IMR-90 (cell line): ENCODE measurements around the gene GRN. TPM values are rescaled to one million over a fixed set of nuclear protein-coding genes. Genes with fewer than 3 reads are reported as not detected.

Experiments used
- ATAC-seq: fragments of 200-7000 bp; cut with Tn5 transposase; 2 replicates; pipeline ENCODE4 v1.9.1; 2020; ENCODE audit warnings: low read depth, mild to moderate bottlenecking, moderate library complexity
- BruUV-seq: library from RNA; stranded (reverse); fragments of 400-500 nt; replicated peaks from 2 replicates; lab custom pipeline; 2021; lab: Mats Ljungman, UMichigan
- CTCF ChIA-PET: fragments of 300-600 bp; formaldehyde crosslinking; extraction: SDS; loops from one replicate; lab custom pipeline; 2021; ENCODE audit warnings: antibody characterized with exemption; lab: Yijun Ruan, JAX
- POLR2A ChIA-PET: fragments of 300-600 bp; sonication (Branson Sonifier 250); formaldehyde crosslinking; loops from one replicate; lab custom pipeline; 2022; ENCODE audit warnings: antibody characterized with exemption; ENCODE audit not compliant: unreplicated experiment; lab: Charles Lee
- DNase-seq: peaks from one replicate; pipeline ENCODE4 v3.0.0; 2013
- H2AFZ ChIP-seq: replicated peaks from 2 replicates; pipeline ENCODE3; 2013; ENCODE audit warnings: low read length, mild to moderate bottlenecking; ENCODE audit not compliant: poor library complexity
- H2AK5ac ChIP-seq: 2 replicates; pipeline ENCODE4 v1.6.1; 2013; ENCODE audit warnings: low read depth, low read length, inconsistent platforms
- H2AK9ac ChIP-seq: replicated peaks from 2 replicates; pipeline ENCODE3; 2013; ENCODE audit warnings: mild to moderate bottlenecking, low read depth, low read length, moderate library complexity; ENCODE audit not compliant: poor library complexity
- H2BK120ac ChIP-seq: 2 replicates; pipeline ENCODE4 v1.6.1; 2013; ENCODE audit warnings: low read depth, low read length, inconsistent platforms
- H2BK15ac ChIP-seq: 3 replicates; pipeline ENCODE4 v1.6.1; 2013; ENCODE audit warnings: low read depth, low read length, inconsistent platforms
- H2BK20ac ChIP-seq: 2 replicates; pipeline ENCODE4 v1.6.1; 2013; ENCODE audit warnings: low read depth, mild to moderate bottlenecking, inconsistent platforms, low read length, moderate library complexity
- H2BK5ac ChIP-seq: 2 replicates; pipeline ENCODE4 v1.6.1; 2013; ENCODE audit warnings: mild to moderate bottlenecking, low read depth, low read length, inconsistent platforms; ENCODE audit not compliant: poor library complexity, severe bottlenecking
- H3K14ac ChIP-seq: replicated peaks from 2 replicates; pipeline ENCODE4 v1.6.1; 2013; ENCODE audit warnings: low read depth, low read length, inconsistent platforms
- H3K18ac ChIP-seq: 2 replicates; pipeline ENCODE4 v1.6.1; 2013; ENCODE audit warnings: low read depth, low read length, control low read depth
- H3K23ac ChIP-seq: 2 replicates; pipeline ENCODE4 v1.6.1; 2013; ENCODE audit warnings: low read depth, low read length, inconsistent platforms
- H3K27ac ChIP-seq: 2 replicates; pipeline ENCODE4 v1.5.1; 2013; ENCODE audit warnings: mild to moderate bottlenecking, control low read depth, low read length; ENCODE audit not compliant: insufficient read depth
- H3K27me3 ChIP-seq: 2 replicates; pipeline ENCODE4 v1.6.1; 2013; ENCODE audit warnings: low read length; ENCODE audit not compliant: control insufficient read depth, insufficient read depth
- H3K36me3 ChIP-seq: 2 replicates; pipeline ENCODE4 v1.6.1; 2013; ENCODE audit warnings: low read length, mixed read lengths; ENCODE audit not compliant: control insufficient read depth, insufficient read depth
- H3K4ac ChIP-seq: 2 replicates; pipeline ENCODE4 v1.6.1; 2013; ENCODE audit warnings: low read depth, low read length, inconsistent platforms
- H3K4me1 ChIP-seq: 2 replicates; pipeline ENCODE4 v1.6.1; 2013; ENCODE audit warnings: low read length, mixed read lengths; ENCODE audit not compliant: control insufficient read depth, insufficient read depth
- H3K4me2 ChIP-seq: 2 replicates; pipeline ENCODE4 v1.6.1; 2013; ENCODE audit warnings: low read depth, mild to moderate bottlenecking, control low read depth, low read length, moderate library complexity
- H3K4me3 ChIP-seq: 2 replicates; pipeline ENCODE4 v1.5.1; 2013; ENCODE audit warnings: low read depth, mild to moderate bottlenecking, control low read depth, low read length, moderate library complexity; ENCODE audit not compliant: insufficient read depth
- H3K56ac ChIP-seq: 2 replicates; pipeline ENCODE4 v1.6.1; 2013; ENCODE audit warnings: low read length, inconsistent platforms; ENCODE audit not compliant: insufficient read depth; ENCODE audit errors: extremely low read depth
- H3K79me1 ChIP-seq, 2 experiments: 2 replicates each; pipeline ENCODE4 v1.6.1; 2013; ENCODE audit warnings: low read length in 2 of 2, inconsistent platforms in 1 of 2, low read depth in 1 of 2
- H3K9ac ChIP-seq: 2 replicates; pipeline ENCODE4 v1.6.1; 2013; ENCODE audit warnings: low read depth, low read length, control low read depth
- H3K9me1 ChIP-seq: 2 replicates; pipeline ENCODE4 v1.6.1; 2013; ENCODE audit warnings: low read length, inconsistent platforms; ENCODE audit not compliant: insufficient read depth
- H3K9me3 ChIP-seq: 2 replicates; pipeline ENCODE4 v1.6.1; 2013; ENCODE audit warnings: low read length; ENCODE audit not compliant: control insufficient read depth, insufficient read depth
- H4K20me1 ChIP-seq: 2 replicates; pipeline ENCODE4 v1.6.1; 2013; ENCODE audit warnings: low read length, inconsistent platforms; ENCODE audit not compliant: insufficient read depth
- H4K5ac ChIP-seq: 2 replicates; pipeline ENCODE4 v1.6.1; 2013; ENCODE audit warnings: mild to moderate bottlenecking, low read depth, low read length, control low read depth
- H4K8ac ChIP-seq, 2 experiments: 2 replicates each; pipeline ENCODE4 v1.6.1; 2013; ENCODE audit warnings: low read depth in 2 of 2, low read length in 2 of 2, control low read depth in 1 of 2, inconsistent platforms in 1 of 2
- H4K91ac ChIP-seq: 2 replicates; pipeline ENCODE4 v1.6.1; 2013; ENCODE audit warnings: low read depth, low read length, inconsistent platforms; ENCODE audit not compliant: insufficient read depth
- BHLHE40 ChIP-seq: fragments of 150-350 bp; IDR thresholded peaks from 2 replicates; pipeline ENCODE4 v1.6.1; 2016; ENCODE audit warnings: mild to moderate bottlenecking, low read depth, low read length
- CEBPB ChIP-seq: IDR thresholded peaks from 2 replicates; pipeline ENCODE4 v1.6.1; 2012; ENCODE audit warnings: low read depth, low read length, improper control_type of control experiment
- CHD1 ChIP-seq: IDR thresholded peaks from 2 replicates; pipeline ENCODE4 v1.6.1; 2012; ENCODE audit warnings: low read depth, low read length, improper control_type of control experiment
- FOS ChIP-seq: fragments of 150-350 bp; IDR thresholded peaks from 2 replicates; pipeline ENCODE4 v1.6.1; 2016; ENCODE audit warnings: low read depth, low read length
- MAFK ChIP-seq: IDR thresholded peaks from 2 replicates; pipeline ENCODE4 v1.6.1; 2012; ENCODE audit warnings: low read depth, low read length, improper control_type of control experiment
- MAZ ChIP-seq: IDR thresholded peaks from 2 replicates; pipeline ENCODE4 v1.6.1; 2012; ENCODE audit warnings: low read depth, mild to moderate bottlenecking, low read length, improper control_type of control experiment, moderate library complexity, borderline replicate concordance
- MXI1 ChIP-seq: IDR thresholded peaks from 2 replicates; pipeline ENCODE4 v1.6.1; 2012; ENCODE audit warnings: low read depth, mild to moderate bottlenecking, low read length, moderate library complexity, borderline replicate concordance
- POLR2A ChIP-seq: IDR thresholded peaks from 2 replicates; pipeline ENCODE4 v1.6.1; 2012; ENCODE audit warnings: mild to moderate bottlenecking, low read depth, low read length
- RAD21 ChIP-seq: IDR thresholded peaks from 2 replicates; pipeline ENCODE4 v1.6.1; 2012; ENCODE audit warnings: low read length, improper control_type of control experiment
- RFX5 ChIP-seq: IDR thresholded peaks from 2 replicates; pipeline ENCODE4 v1.8.0; 2012; ENCODE audit warnings: low read depth, mild to moderate bottlenecking, low read length, moderate library complexity
- SMC3 ChIP-seq: fragments of 150-350 bp; IDR thresholded peaks from 2 replicates; pipeline ENCODE4 v1.6.1; 2016; ENCODE audit warnings: low read depth, mild to moderate bottlenecking, antibody characterized with exemption, low read length, moderate library complexity
- WGBS, 2 experiments: methylation state at CpG; one replicate each; pipeline versions ENCODE4 v1.1.5 to v1.1.7; 2013; ENCODE audit warnings: missing lambda C conversion rate in 2 of 2; ENCODE audit not compliant: insufficient read length in 1 of 2; ENCODE audit errors: extremely low coverage in 2 of 2; 5-methylcytosine and 5-hydroxymethylcytosine counted together
- dilution Hi-C: fragments of 300-500 bp; cut with HindIII; formaldehyde crosslinking; loops from one replicate; pipeline ENCODE4 v1.14.3; 2018; ENCODE audit warnings: low sequenced_read_pairs; ENCODE audit not compliant: unreplicated experiment
- in situ Hi-C: fragments of 300-500 bp; cut with MboI; formaldehyde crosslinking; loops from 3 replicates; pipeline ENCODE4 v1.14.3; 2019; ENCODE audit warnings: low sequenced_read_pairs, inconsistent platforms, mixed read lengths
- intact Hi-C: fragments of 100-400 bp; cut with micrococcal nuclease; formaldehyde crosslinking; loops from 2 replicates; pipeline ENCODE4 v1.10.0; 2022
- polyA plus RNA-seq, 3 experiments: library from polyadenylated mRNA; depleted of rRNA; stranded (reverse); fragments of >200 nt; gene quantifications; 2 replicates each; pipeline ENCODE4 v1.2.3, GENCODE V29; 2012; ENCODE audit warnings: low replicate concordance in 1 of 3
- total RNA-seq: library from RNA; depleted of rRNA; stranded (reverse); fragments of >200 nt; gene quantifications from 2 replicates; pipeline ENCODE4 v1.2.3, GENCODE V29; 2012
- TF ChIP-seq, protein P1 (sequence below): conservative IDR thresholded peaks from 2 replicates; pipeline ENCODE4 v1.5.1; 2012; ENCODE audit warnings: mild to moderate bottlenecking, low read depth, low read length, improper control_type of control experiment
- TF ChIP-seq, protein P2 (sequence below): fragments of 150-350 bp; IDR thresholded peaks from 2 replicates; pipeline ENCODE4 v1.6.1; 2016; ENCODE audit warnings: low read depth, mild to moderate bottlenecking, low read length, moderate library complexity, borderline replicate concordance
- TF ChIP-seq, protein P3 (sequence below): fragments of 150-350 bp; IDR thresholded peaks from 2 replicates; pipeline ENCODE4 v1.6.1; 2017; ENCODE audit warnings: mild to moderate bottlenecking, antibody characterized with exemption, low read length, low read depth

GRN gene
- total and polyA plus RNA-seq, 2 of the 4 experiments (the other 2 are of a cell fraction): 38.9 to 494 TPM

DNA sequence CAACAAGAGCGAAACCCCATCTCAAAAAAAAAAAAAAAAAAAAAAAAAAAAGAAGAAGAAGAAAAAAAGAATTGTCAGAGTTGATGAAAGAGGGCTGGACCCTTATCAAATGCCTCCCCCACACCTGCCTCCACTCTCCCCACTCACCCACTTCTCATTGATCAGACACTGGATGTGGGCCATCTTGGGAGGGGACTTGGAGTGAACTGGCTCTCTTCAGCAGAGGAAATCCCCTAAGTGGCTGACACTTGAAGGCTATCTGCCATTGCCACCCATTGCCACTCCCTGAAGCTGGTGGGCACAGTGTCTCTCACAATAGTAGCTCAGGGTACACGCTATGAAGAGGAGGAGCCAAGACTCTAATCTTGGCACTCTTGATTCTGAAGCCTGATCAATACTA is 42.7 kb downstream of the GRN start:
- no peaks in the 10 kb centered on the region for H3K79me1 ChIP-seq
- intact Hi-C loops: no loop called here
- no peaks in the 10 kb centered on the region for H3K9me1 ChIP-seq
- no peak overlapping the region for H3K18ac ChIP-seq
- H4K20me1 ChIP-seq: 0 out of 2 replicates have a peak, but pooled peaks cover 3% of the 10 kb centered on the region
- dilution Hi-C loops: no loop called here
- no peaks in the 10 kb centered on the region for H3K36me3 ChIP-seq
- H3K9me3 ChIP-seq: no peaks in the 10 kb centered on the region; the same call in 1 of the 2 replicates
- no peak overlapping the region for H3K4me2 ChIP-seq
- no peak overlapping the region for H3K23ac ChIP-seq
- H4K5ac ChIP-seq: no peak overlapping the region
- no peak overlapping the region for H3K9ac ChIP-seq
- ChIA-PET POLR2A (no interaction called here), CTCF (no interaction called here)
- H3K4me1 ChIP-seq: peaks cover 2% of the 10 kb centered on the region; the same call in 1 of the 2 replicates
- no peak for TF ChIP-seq CEBPB
- no peak for TF ChIP-seq MAFK
- TF ChIP-seq, protein P1, sequence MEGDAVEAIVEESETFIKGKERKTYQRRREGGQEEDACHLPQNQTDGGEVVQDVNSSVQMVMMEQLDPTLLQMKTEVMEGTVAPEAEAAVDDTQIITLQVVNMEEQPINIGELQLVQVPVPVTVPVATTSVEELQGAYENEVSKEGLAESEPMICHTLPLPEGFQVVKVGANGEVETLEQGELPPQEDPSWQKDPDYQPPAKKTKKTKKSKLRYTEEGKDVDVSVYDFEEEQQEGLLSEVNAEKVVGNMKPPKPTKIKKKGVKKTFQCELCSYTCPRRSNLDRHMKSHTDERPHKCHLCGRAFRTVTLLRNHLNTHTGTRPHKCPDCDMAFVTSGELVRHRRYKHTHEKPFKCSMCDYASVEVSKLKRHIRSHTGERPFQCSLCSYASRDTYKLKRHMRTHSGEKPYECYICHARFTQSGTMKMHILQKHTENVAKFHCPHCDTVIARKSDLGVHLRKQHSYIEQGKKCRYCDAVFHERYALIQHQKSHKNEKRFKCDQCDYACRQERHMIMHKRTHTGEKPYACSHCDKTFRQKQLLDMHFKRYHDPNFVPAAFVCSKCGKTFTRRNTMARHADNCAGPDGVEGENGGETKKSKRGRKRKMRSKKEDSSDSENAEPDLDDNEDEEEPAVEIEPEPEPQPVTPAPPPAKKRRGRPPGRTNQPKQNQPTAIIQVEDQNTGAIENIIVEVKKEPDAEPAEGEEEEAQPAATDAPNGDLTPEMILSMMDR: no peak
- TF ChIP-seq MXI1: no peak
- no peak for TF ChIP-seq RFX5
- no peak for TF ChIP-seq SMC3
- TF ChIP-seq MAZ: no peak
- no peak for TF ChIP-seq FOS
- TF ChIP-seq CHD1: no peak
- TF ChIP-seq, protein P2, sequence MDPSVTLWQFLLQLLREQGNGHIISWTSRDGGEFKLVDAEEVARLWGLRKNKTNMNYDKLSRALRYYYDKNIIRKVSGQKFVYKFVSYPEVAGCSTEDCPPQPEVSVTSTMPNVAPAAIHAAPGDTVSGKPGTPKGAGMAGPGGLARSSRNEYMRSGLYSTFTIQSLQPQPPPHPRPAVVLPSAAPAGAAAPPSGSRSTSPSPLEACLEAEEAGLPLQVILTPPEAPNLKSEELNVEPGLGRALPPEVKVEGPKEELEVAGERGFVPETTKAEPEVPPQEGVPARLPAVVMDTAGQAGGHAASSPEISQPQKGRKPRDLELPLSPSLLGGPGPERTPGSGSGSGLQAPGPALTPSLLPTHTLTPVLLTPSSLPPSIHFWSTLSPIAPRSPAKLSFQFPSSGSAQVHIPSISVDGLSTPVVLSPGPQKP: no peak
- TF ChIP-seq, protein P3, sequence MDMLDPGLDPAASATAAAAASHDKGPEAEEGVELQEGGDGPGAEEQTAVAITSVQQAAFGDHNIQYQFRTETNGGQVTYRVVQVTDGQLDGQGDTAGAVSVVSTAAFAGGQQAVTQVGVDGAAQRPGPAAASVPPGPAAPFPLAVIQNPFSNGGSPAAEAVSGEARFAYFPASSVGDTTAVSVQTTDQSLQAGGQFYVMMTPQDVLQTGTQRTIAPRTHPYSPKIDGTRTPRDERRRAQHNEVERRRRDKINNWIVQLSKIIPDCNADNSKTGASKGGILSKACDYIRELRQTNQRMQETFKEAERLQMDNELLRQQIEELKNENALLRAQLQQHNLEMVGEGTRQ: no peak
- TF ChIP-seq RAD21: no peak
- no peak for TF ChIP-seq BHLHE40
- no peak for TF ChIP-seq POLR2A
- no peak overlapping the region for H2BK120ac ChIP-seq
- WGBS, 2 experiments: no CpG with 5 or more reads among the region's 2 CpGs
- no peak overlapping the region for H4K91ac ChIP-seq
- H2BK20ac ChIP-seq: no peak overlapping the region
- no peak overlapping the region for H3K27ac ChIP-seq
- no peak for DNase-seq
- H3K4me3 ChIP-seq: no peak overlapping the region
- peaks cover 21% of the 10 kb centered on the region for H3K27me3 ChIP-seq
- H2BK15ac ChIP-seq: no peak overlapping the region
- H3K56ac ChIP-seq: no peak overlapping the region
- ATAC-seq: no peak
- no TSS peak for BruUV-seq
- in situ Hi-C loops: no loop called here
- H2AK5ac ChIP-seq: no peak overlapping the region
- no peak overlapping the region for H4K8ac ChIP-seq
- H3K14ac ChIP-seq: no peak overlapping the region
- no peak overlapping the region for H2AK9ac ChIP-seq
- H2AFZ ChIP-seq: no peak overlapping the region
- no peak overlapping the region for H3K4ac ChIP-seq
- H2BK5ac ChIP-seq: no peak overlapping the region
